WERI-Rb-1 (cell line): ENCODE data around the gene AGTPBP1.

Source experiments
- DNase-seq: peaks from one replicate; pipeline ENCODE4 v3.0.0-alpha.2; 2020
- H3K27ac ChIP-seq: fragments of 250-450 bp; sonication (Bioruptor Pico); 2 replicates; pipeline ENCODE4 v1.5.1; 2020; ENCODE audit warnings: mild to moderate bottlenecking, moderate library complexity
- H3K27me3 ChIP-seq: fragments of 250-450 bp; sonication (Bioruptor Pico); 2 replicates; pipeline ENCODE4 v1.5.1; 2021; ENCODE audit warnings: mild to moderate bottlenecking, low read depth, moderate library complexity; ENCODE audit not compliant: insufficient read depth, severe bottlenecking
- H3K36me3 ChIP-seq: fragments of 250-450 bp; sonication (Bioruptor Pico); 2 replicates; pipeline ENCODE4 v1.5.1; 2020; ENCODE audit warnings: mild to moderate bottlenecking, moderate library complexity
- H3K4me3 ChIP-seq: 2 replicates; pipeline ENCODE4 v1.5.1; 2011; ENCODE audit warnings: low read depth, mild to moderate bottlenecking, control low read depth, low read length
- H3K9me3 ChIP-seq: fragments of 250-450 bp; sonication (Bioruptor Pico); 2 replicates; pipeline ENCODE4 v1.5.1; 2021; ENCODE audit warnings: mild to moderate bottlenecking, moderate library complexity; ENCODE audit not compliant: severe bottlenecking
- TF ChIP-seq, protein P1 (sequence below): IDR thresholded peaks from 2 replicates; pipeline ENCODE4 v1.5.1; 2011; ENCODE audit warnings: low read depth, mild to moderate bottlenecking, control low read depth, inconsistent platforms, low read length

AGTPBP1 gene

DNA sequence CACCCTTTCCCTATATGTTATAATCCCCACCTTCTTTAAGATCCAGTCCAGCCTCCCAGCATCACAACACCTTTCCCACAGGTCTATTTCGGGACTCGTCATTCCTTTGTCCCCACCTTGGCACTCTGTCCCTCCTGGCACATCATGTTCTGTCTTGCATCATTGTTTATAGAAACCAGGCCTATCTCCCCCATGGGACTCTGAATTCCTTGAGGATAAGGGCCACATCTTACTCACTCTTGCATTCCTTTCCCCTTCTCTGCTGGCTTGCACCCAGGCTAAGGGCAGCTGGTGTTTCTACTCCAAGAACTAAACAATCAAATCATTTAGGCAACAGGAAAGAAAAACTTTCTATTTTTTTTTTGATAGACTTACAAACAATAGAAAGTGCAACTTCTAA lies 205.7 kb downstream of the AGTPBP1 start:
- no peaks in the 10 kb centered on the region for H3K9me3 ChIP-seq
- H3K4me3 ChIP-seq, result no peak overlapping the region
- TF ChIP-seq, protein P1, sequence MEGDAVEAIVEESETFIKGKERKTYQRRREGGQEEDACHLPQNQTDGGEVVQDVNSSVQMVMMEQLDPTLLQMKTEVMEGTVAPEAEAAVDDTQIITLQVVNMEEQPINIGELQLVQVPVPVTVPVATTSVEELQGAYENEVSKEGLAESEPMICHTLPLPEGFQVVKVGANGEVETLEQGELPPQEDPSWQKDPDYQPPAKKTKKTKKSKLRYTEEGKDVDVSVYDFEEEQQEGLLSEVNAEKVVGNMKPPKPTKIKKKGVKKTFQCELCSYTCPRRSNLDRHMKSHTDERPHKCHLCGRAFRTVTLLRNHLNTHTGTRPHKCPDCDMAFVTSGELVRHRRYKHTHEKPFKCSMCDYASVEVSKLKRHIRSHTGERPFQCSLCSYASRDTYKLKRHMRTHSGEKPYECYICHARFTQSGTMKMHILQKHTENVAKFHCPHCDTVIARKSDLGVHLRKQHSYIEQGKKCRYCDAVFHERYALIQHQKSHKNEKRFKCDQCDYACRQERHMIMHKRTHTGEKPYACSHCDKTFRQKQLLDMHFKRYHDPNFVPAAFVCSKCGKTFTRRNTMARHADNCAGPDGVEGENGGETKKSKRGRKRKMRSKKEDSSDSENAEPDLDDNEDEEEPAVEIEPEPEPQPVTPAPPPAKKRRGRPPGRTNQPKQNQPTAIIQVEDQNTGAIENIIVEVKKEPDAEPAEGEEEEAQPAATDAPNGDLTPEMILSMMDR, result no peak
- no peak for DNase-seq
- no peak overlapping the region for H3K27ac ChIP-seq
- no peaks in the 10 kb centered on the region for H3K27me3 ChIP-seq
- H3K36me3 ChIP-seq, result no peaks in the 10 kb centered on the region

DNA sequence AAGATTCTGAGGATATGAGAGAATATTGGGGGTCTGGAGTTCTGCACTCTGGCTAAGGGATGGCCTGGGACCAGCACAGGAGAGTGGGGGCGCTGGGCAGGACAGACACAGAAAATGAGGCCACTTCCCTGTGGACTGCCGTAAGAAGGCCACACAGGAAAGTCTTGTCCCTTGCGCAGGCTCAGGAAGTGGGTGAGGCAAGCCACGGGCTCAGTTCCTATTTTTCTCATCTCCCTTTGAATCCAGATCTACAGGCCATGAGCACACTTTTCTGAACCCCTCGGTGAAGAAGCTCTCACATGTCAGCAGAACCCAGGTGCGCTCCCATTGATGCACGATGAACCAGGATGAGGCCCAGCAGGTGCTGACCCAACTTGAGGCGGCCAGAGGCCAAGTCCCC lies 207.4 kb downstream of the AGTPBP1 start:
- Histone ChIP-seq H3K27ac (no peak overlapping the region), H3K9me3 (no peaks in the 10 kb centered on the region), H3K36me3 (no peaks in the 10 kb centered on the region), H3K27me3 (no peaks in the 10 kb centered on the region), H3K4me3 (no peak overlapping the region)
- TF ChIP-seq, protein P1, result no peak
- DNase-seq, result no peak

DNA sequence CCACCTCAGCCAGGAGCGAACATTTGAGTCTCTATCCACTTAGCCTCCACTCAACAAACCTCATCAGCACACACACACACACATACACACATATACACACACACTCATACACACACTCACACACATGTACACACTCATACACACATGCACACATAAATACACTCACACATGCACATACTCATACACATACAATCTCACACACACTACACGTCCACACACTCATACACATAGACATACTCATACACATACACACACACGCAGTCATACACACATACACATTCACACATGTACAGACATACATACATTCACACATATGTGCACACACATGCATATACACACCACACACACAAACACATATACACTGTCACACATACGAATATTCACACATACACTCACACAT lies 208.2 kb downstream of the AGTPBP1 start:
- no peaks in the 10 kb centered on the region for H3K9me3 ChIP-seq
- no peak overlapping the region for H3K27ac ChIP-seq
- no peaks in the 10 kb centered on the region for H3K36me3 ChIP-seq
- TF ChIP-seq, protein P1, result no peak
- no peak overlapping the region for H3K4me3 ChIP-seq
- no peak for DNase-seq
- no peaks in the 10 kb centered on the region for H3K27me3 ChIP-seq

DNA sequence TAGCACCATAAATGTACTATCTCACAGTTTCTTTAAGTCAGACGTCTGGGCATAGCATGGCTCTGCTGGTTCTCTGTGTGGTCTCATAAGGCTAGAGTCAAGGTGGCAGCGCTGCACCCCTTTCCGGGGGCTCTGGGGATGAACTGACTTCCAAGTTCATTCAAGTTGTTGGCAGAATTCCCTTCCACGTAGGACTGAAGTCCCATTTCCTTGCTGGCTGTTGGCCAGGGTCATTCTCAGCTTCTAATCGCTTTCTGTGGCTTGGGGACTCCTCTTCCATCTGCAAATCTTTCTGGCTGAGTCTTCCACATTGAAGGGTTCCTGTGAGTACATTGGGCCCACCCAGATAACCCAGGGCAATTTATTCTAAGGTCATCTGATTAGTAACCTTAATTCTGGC lies 211.0 kb downstream of the AGTPBP1 start:
- H3K4me3 ChIP-seq, result no peak overlapping the region
- H3K9me3 ChIP-seq, result no peaks in the 10 kb centered on the region
- TF ChIP-seq, protein P1, result no peak
- H3K36me3 ChIP-seq, result no peaks in the 10 kb centered on the region
- H3K27ac ChIP-seq, result no peak overlapping the region
- no peak for DNase-seq
- H3K27me3 ChIP-seq, result no peaks in the 10 kb centered on the region

DNA sequence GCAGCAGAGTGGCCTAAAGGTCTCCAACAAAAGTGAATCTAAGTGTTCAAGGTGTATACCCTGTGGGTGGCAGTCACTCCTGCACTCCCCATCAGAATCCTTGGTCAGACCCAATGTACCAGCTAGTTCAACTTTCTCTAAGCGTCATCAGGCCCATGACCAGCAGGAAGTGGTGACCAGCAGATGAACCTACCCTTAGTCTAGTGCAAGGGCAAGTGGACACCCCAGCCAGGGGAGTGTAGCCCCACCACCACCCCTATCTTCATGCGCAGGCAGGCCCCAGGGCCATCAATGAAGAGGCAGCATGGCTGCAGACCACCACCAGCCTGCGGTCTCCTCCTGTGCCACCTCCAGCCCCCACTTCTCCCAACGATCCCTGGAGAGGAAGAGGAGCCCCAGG lies 213.1 kb downstream of the AGTPBP1 start:
- TF ChIP-seq, protein P1, result no peak
- Histone ChIP-seq H3K4me3 (no peak overlapping the region), H3K36me3 (no peaks in the 10 kb centered on the region), H3K27ac (no peak overlapping the region), H3K9me3 (no peaks in the 10 kb centered on the region), H3K27me3 (no peaks in the 10 kb centered on the region)
- DNase-seq, result no peak

DNA sequence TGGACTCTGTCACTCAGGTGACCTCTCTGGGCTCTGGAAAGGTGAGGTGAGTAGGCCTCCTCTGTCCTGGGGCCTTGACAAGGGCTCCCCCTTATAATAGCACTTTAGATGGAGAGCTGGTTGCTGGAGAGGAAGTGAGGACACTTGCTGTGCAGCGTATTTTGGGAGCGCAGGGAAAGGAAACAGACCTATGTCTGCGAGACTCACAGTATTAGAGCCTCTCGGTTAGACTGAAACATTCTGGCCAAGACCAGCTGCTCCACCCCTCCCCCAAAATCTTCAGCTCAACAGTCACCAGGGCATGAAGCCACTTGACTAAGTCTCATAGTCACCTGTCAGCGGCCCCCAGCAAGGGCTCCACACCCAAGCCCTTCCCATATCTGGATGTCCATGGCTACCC lies 213.6 kb downstream of the AGTPBP1 start:
- TF ChIP-seq, protein P1, result no peak
- no peaks in the 10 kb centered on the region for H3K27me3 ChIP-seq
- no peak overlapping the region for H3K4me3 ChIP-seq
- no peaks in the 10 kb centered on the region for H3K9me3 ChIP-seq
- no peak overlapping the region for H3K27ac ChIP-seq
- DNase-seq, result peak; percentile 26
- H3K36me3 ChIP-seq, result no peaks in the 10 kb centered on the region
